ENCODE results near the gene FCGR1A.
A peak's percentile ranks its signal among the peaks of the same experiment; 100 is the strongest.
"Not testable (repeated sequence)": the region's sequence is repeated elsewhere in the genome, so short reads cannot be mapped to it uniquely, and the experiment has no call there.

FCGR1A gene

DNA sequence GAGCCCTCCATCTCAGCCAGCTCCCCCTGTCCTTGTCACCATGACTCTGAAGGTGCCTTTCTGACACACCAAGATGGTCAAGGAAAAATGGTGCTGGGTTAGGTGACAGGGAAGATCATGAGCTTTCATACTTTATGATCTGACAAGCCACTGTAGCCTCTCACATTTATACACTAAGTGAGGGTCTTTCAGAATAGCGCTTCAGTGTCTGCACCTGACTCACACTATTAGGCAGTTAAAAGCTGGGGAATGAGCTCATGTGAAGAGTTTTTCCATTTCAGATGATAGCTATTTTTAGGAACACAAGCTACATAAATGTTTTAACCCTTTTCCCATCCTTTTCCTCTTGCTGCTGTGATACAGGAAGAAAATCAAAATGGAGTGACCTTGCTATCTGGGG is 4.2 kb upstream of the FCGR1A start:
- DNase-seq: not testable (repeated sequence)

DNA sequence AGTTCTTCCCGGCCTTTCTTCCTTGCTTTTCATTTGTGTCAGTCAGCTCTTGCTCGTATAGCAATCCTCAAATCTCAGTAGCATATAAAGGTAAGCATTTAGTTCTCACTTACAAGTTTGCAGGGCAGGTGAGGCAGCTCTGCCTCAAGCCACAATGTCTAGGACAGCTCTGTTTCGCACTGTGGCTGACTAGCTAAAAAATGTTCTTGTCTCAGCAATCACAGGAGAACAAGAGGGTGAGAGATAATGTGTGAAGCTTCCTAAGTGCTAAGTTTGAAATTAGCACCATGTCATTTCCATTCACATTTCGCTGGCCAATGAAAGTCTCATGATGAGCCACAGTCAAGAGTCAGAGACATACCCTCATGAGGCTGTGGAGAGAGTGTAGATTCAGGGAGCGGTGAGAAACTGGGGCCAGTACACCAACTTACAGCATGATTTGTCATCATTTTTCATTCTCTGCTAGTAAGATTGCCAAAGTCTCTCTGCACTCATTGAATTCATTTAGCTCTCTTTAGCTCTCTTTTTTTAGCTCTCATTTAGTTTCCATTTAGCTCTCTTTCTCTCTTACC is 995 bp upstream of the FCGR1A start:
- not testable (repeated sequence) for DNase-seq

DNA sequence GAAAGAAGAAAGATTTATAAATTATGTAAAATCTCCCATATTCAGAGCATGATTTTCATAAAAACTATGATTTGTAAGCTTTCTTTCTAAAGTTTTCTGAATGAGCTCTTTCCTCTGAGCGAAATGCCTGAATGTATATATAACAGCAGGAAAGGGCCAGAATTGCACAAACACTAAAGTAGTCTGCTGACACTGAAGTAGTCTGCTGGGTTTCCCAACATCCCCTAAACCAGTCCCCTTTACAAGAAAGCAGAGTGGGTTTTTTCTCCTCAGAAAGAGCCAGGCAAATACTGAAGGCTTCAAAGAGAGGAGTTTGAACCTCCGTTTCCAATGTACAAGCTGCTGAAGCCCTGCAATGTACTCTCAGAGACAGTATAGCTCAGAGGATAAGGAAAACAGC is 795 bp downstream of the FCGR1A start:
- not testable (repeated sequence) for DNase-seq

DNA sequence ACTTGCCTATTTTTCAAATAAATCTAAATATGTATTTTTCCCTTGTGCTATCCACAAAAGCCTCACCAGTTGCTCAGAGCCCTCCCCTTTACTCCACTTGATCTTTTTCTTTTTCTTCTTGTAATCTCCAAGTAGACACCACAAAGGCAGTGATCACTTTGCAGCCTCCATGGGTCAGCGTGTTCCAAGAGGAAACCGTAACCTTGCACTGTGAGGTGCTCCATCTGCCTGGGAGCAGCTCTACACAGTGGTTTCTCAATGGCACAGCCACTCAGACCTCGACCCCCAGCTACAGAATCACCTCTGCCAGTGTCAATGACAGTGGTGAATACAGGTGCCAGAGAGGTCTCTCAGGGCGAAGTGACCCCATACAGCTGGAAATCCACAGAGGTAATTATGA is 1.4 kb downstream of the FCGR1A start:
- not testable (repeated sequence) for DNase-seq

DNA sequence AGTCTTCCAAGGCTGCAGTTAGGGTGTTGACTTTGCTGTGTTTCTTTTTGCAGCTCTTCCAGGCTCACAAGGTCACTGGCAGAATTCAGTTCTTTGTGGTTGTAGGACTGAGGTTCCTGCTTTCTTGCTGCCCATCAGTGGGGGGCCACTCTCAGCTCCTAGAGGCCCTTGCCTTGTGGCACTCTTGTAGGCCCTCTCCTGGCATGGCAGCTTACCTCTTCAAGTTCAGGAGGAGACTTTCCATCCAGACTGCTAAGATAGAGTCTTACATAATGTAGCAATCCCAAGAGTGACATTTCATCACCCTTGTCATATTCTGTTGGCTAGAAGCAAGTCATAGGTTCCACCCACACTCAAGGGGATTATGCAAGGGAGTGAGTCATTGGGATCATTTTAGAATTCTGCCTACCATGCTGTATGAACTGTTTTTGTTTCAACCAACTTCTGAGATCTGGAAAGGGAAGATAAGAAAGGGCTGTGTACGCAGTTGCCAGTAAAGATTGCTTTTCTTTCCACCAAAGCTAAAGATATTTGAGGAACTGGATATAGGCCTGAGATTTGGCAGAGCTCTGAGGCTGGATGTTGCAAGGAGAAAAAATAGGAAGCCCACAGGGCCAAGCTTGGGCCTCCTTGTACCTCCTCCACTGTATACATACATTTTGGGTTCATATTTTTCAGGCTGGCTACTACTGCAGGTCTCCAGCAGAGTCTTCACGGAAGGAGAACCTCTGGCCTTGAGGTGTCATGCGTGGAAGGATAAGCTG is 5.4 kb downstream of the FCGR1A start:
- not testable (repeated sequence) for DNase-seq

DNA sequence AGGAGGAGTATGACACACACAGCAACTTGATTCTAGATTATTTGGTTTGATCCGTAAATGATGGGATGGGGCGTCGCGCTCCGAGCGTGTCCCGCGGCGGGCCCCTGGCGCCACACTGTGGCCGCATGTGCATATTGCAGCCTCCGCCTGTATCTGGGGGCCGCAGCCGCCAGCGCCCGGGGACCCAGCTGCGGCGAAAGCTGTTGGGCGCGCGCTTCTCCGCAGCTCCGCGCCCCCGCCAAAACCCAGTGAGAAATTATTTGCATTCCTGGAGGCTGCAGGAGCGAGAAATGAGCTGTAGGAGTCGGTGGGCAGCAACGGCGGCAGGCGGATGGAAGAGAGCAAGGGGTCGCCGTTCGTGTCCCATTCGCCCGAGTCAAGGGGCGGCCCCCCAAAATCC is 10.0 kb downstream of the FCGR1A start:
- peak in 1 of 2 experiments; percentile 0 for DNase-seq

DNA sequence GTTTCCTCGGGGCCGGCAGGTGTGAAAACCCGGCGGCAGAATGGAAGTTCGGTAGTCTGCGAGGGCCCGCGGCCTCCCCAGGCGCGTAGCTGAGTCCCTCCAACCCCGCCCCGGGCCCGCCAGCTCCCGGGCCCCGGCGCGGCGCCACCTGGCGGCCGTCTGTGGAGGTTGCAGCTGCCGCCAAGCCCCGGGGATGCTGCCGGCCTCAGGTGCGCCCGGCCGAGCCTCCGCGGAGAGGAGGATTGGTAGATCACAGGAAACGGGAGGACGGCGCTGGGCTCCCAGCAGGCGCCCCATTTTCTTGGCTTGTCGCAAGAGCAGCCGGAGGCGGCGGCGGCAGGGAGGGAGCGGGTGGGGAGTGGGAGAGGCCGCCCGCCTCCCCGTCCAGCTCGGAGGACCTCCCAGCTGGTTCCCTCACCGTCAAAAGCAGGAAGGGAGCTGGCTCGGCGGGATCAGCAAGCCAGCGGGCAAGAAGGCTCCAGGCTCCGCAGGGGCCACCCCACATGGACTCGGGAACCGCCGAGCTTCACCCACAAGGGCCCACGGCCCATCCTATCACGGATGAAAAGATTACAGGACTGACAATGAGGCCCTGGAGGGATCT is 10.5 kb downstream of the FCGR1A start:
- peak in 1 of 2 experiments; percentile 5 for DNase-seq

DNA sequence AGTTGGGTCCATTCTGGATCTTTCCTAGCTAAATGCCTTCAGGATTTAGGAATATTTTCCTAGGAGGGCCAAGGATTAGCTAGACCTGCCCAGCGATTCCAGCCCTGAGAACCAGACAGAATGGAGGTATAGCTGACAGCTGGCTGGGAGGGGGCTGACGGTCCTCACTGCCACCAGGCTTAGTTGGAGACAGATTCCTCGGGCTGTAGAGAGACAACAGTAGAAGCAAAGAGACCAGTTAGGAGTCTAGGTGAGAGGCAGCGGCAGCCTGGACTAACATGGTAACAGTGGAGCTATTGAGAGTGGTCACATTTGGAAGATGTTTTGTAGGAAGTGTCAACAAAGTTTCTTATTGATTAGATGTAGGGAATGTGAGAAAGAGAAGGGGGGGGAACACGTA is 11.4 kb downstream of the FCGR1A start:
- DNase-seq: not testable (repeated sequence)

DNA sequence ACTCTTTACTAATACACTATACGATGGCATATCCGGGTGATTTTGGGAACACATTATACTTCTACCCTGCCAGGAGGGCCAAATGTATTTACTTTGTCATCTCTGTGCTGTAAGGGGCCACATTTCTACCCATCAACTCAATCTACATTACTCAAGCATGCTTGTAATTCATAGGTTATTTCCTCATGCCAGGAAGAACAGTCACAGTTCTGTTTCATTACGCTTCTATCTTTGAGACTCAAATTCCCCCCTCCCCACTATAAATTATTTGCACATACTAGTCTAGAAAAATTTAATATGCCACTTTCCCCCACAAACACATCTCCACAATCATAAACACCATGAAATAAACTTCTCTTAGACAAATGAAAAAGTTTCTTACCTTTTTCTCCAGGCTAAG is 19.1 kb downstream of the FCGR1A start:
- not testable (repeated sequence) for DNase-seq

DNA sequence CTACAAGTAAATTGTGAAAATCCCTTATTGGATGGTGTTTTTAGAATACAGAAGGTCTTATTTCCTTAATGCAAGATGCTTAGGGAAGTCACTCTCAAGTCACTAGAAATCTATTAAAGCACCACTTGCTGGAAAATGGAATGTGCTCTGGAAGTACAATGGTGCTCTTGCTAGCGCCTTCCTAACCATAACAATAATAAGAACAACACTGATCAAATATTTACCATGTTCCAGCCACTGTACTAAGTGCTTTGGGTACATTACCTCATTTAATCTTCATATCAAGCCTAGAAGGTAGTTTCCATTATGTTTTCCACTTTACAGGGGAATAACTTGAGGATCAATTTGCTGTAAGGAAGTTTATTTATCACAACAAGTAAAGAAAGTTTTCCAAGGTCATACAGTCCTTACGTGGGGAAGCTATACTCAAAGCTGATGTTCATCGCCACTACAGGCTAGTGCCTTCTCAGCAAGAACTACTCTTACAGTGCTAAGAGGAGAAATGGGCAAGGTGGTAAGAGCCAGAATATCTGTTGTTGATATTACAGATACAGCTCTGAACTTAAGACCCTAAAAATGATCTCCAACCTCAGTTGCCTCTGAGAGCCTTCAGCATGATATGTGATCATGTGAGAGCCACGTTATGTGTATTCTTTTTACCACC is 22.1 kb downstream of the FCGR1A start:
- not testable (repeated sequence) for DNase-seq

DNA sequence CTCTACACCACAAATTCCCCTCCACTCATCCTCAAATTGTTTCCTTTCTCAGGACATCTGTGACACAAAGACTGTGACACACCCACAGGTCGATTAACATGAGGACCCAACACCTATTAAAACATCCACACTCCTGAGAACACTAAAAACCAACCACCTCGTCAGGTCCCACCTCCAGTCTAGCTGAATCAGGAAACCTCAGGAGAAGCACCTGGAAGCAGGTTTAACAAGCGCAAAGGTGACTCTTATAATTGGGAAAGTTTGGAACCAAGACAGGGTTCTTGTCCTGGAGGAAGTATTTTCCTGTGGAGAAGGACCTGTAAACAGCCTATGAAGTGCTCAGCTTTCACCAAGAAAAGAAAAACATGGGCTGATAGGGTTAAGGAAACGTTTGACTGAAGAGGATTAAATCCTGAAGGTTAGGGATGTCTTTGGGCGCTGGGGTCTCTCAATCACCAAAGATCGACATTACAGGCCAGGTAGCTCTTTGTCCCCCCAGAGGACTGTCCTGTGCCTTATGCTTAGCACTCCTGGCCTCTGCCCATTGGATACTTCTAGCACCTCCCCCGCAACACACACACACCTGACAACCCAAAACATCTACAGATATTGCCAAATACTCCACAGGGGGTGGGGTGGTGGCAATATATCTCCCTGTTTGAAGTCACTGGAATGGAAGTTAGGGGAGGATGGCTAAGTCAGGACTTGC is 28.4 kb downstream of the FCGR1A start:
- DNase-seq: not testable (repeated sequence)

DNA sequence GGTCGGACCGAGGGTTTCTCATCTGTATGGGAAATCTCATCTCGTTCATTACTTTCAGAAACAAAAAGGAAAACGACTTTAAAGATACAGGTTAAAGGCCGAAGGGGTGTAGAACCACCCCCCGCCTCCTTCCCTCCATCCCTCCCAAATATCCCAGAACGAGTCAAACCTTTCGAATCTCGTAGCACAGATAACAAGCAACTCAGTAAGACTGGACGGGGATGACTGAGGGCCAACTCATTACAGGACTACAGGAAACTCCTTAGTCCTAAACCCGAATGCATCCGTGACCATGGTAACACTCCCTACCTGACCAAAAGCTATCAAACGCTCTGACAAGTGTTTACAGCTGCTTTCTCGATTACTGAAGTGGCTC is 29.0 kb downstream of the FCGR1A start:
- peak in 1 of 2 experiments; percentile 3 for DNase-seq

DNA sequence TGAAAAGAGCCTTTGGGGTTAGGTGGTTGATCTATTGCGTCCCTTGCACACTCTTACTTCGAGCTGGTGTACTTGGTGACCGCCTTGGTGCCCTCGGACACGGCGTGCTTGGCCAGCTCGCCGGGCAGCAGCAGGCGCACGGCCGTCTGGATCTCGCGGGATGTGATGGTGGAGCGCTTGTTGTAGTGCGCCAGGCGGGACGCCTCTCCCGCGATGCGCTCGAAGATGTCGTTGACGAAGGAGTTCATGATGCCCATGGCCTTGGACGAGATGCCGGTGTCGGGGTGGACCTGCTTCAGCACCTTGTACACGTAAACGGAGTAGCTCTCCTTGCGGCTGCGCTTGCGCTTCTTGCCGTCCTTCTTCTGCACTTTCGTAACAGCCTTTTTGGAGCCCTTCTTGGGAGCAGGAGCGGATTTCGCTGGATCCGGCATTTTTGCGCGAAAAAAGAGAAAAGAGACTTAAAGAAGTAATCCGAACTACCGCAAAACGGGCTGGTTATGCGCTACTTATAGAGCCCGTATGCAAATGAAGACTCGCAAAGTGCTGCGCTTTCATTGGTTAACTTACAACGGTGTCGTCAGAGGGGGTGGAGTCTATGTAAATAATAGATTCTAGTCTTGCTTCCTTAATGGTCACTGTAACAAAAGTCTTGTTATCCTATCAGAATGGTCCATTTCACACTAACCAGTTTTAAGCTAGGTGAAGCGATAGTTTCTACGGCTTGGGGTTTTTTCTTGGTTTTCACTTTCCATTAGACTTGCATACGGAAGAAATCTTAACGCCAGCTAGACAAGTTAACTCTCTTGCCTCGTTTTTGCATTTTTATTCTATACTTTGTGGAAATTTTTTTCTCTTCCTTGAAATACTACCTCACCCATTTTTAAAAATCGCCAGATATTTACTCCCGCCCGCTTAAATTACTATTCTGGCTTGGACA is 29.7 kb downstream of the FCGR1A start:
- DNase-seq: peak; percentile 79 to 90

DNA sequence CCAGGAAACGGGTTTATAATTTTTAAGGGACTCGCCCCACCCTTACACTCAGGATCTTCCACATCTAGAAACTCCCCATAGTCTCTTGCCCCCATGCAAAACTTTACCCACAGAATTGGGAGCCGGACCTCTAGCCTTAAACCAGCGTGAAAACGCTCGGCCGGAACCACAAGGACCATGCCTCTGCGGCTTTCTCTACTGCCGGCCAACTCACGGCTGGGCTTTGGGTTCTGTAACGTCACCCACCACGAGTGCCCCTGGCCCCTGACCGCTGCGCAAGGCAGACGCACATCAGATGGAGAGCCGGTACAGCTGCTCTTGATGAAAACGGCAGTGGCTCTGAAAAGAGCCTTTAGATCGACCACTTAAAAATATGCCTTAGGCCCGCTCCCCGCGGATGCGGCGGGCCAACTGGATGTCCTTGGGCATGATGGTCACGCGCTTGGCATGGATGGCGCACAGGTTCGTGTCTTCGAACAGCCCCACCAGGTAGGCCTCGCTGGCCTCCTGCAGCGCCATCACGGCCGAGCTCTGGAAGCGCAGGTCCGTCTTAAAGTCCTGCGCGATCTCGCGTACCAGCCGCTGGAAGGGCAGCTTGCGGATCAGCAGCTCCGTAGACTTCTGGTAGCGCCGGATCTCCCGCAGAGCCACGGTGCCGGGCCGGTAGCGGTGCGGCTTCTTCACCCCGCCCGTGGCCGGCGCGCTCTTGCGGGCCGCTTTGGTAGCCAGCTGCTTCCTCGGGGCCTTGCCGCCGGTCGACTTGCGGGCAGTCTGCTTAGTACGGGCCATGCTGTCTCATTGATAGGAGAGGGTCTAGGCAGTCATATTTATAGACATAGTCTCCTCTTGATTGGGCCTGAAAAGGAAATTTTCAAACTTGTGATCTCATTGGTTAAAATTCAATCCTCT is 30.7 kb downstream of the FCGR1A start:
- peak in 1 of 2 experiments; percentile 72 for DNase-seq

DNA sequence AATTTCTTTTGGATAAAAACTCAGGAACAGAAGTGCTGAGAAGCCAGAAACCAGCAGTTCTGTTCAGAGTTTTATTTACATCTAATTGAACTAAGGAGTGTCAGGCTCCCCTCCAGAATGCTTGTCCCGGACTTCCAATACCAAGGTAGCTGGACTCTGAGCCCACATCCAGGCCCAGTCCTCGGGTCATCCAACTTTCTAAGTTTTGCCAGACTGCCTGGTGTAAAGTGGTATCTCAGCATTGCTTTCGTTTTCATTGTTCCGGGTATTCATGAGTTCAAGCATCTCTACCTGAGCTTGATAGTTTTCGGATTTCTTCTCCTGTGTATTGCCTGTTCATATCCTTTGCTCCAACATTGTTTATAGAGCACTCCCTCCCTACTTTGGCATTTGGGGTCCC is 37.9 kb downstream of the FCGR1A start:
- not testable (repeated sequence) for DNase-seq

DNA sequence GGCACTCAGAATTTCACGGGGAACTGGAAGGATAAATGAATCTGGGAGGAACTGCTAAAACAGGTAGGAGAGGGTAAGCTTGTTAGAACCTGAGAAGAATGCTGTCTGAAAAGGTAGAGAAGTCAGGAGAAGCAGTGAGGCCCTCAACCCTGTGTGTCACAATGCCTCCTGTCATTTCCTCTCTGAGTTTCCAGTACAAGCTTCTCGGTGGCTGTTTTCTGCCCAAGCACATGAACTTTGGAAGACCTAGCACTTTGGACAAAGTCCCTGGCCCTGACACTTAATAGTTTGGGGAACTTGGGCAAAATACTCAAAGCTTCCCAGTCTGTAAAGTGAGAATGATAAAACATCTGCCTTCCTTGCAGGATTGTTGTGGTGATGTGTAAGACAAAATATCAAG is 44.1 kb downstream of the FCGR1A start:
- not testable (repeated sequence) for DNase-seq

DNA sequence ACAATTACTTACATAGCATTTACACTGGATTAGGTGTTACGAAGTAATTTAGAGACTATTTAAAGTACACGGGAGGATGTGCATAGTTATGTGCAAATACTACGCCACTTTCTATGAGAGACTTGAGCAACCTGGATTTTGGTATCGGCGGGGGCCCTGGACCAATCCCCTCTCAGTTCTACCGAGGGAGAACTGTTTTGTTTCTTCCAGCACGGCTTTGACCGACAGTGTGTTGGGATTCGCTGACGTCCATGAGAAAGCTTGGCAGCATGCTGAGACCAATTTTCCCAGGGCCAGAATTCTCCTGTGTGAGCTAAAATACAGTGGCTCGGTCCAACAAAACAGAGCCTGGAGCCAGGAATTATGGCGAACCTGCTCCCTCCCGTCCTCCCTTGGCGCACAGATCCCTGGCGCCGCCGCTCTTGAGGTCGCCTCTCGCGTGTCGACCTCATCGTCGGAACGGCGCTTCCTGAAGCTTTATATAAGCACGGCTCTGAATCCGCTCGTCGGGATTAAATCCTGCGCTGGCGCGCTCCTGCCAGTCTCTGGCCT is 49.3 kb downstream of the FCGR1A start:
- not testable (repeated sequence) for DNase-seq

DNA sequence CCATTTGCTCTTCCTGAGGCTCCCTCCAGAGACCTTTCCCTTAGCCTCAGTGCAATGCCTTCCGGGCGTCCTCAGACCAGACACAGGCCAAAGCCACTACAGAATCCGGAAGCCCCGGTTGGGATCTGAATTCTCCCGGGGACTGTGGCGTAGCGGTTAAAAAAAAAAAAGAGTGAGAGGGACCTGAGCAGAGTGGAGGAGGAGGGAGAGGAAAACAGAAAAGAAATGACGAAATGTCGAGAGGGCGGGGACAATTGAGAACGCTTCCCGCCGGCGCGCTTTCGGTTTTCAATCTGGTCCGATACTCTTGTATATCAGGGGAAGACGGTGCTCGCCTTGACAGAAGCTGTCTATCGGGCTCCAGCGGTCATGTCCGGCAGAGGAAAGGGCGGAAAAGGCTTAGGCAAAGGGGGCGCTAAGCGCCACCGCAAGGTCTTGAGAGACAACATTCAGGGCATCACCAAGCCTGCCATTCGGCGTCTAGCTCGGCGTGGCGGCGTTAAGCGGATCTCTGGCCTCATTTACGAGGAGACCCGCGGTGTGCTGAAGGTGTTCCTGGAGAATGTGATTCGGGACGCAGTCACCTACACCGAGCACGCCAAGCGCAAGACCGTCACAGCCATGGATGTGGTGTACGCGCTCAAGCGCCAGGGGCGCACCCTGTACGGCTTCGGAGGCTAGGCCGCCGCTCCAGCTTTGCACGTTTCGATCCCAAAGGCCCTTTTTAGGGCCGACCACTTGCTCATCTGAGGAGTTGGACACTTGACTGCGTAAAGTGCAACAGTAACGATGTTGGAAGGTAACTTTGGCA is 50.0 kb downstream of the FCGR1A start:
- DNase-seq: not testable (repeated sequence)

DNA sequence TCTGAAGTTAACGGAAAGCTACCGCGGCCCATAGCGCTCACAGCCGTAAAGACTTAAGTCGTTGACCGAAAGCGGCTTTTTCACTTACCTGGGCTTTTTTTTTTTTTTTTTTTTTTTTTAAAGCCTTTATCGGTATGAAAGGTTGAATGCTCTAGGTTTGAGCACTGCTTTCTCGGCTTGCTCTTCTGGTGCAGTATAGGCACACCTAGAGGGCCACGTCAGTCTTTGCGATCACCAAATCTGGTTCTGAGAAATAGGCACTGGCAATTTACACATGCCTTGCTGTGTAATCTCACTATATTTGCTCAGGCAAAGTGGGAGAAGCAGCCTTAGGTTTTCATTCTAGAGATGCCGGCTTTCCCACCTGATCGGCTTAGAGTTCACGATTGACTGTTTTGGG is 50.6 kb downstream of the FCGR1A start:
- not testable (repeated sequence) for DNase-seq
